Measurements from ENCODE around the gene HCRT.
A peak's percentile ranks its signal among the peaks of the same experiment; 100 is the strongest.
"Not testable (repeated sequence)": the region's sequence is repeated elsewhere in the genome, so short reads cannot be mapped to it uniquely, and the experiment has no call there.

The HCRT gene

GRCh38 chr17:42193969-42194899, 9.0 kb upstream of the HCRT start, which contains the start of gene GHDC:
GHDC (minus strand) TSS chr17:42194494; CDS start chr17:42193581, 913 bp downstream.
- peak within 1 kb of the TSS; percentile 60 for H3K9ac ChIP-seq (ENCODE audit: low read depth, low read length)
- no peaks in the 10 kb centered on the region for H3K27me3 ChIP-seq (ENCODE audit: insufficient read depth, low read length)
- no peaks in the 10 kb centered on the region for H3K36me3 ChIP-seq (ENCODE audit: insufficient read depth, low read depth, low read length)
- no peak within 1 kb of the TSS for H3K27ac ChIP-seq (ENCODE audit: low read length)
- no peaks in the 10 kb centered on the region for H3K9me3 ChIP-seq (ENCODE audit: insufficient read depth, low read depth, low read length)
- peak within 1 kb of the TSS; percentile 57 for H3K4me3 ChIP-seq (ENCODE audit: low read length)
- no peaks in the 10 kb centered on the region; the same call in 1 of the 2 replicates for H3K4me1 ChIP-seq (ENCODE audit: insufficient read depth, low read length)

GRCh38 chr17:42193216-42193968, 8.1 kb upstream of the HCRT start:
- Histone ChIP-seq H3K9me3 (ENCODE audit: insufficient read depth, low read depth, low read length) (no peaks in the 10 kb centered on the region), H3K27ac (ENCODE audit: low read length) (no peak overlapping the region), H3K36me3 (ENCODE audit: insufficient read depth, low read depth, low read length) (no peaks in the 10 kb centered on the region), H3K9ac (ENCODE audit: low read depth, low read length) (peak overlapping the region; percentile 60; the same call in 1 of the 2 replicates), H3K4me3 (ENCODE audit: low read length) (no peak overlapping the region; the same call in 1 of the 2 replicates), H3K27me3 (ENCODE audit: insufficient read depth, low read length) (no peaks in the 10 kb centered on the region), H3K4me1 (ENCODE audit: insufficient read depth, low read length) (no peaks in the 10 kb centered on the region; the same call in 1 of the 2 replicates)

- no peak overlapping the region for H3K9ac ChIP-seq (ENCODE audit: low read depth, low read length)
Observed at GRCh38 chr17:42192189-42193126, 7.2 kb upstream of the HCRT start.

GRCh38 chr17:42191275-42191608, 6.0 kb upstream of the HCRT start:
- Histone ChIP-seq H3K4me3 (ENCODE audit: low read length) (no peak overlapping the region), H3K36me3 (ENCODE audit: insufficient read depth, low read depth, low read length) (no peaks in the 10 kb centered on the region), H3K9ac (ENCODE audit: low read depth, low read length) (no peak overlapping the region), H3K27ac (ENCODE audit: low read length) (no peak overlapping the region), H3K4me1 (ENCODE audit: insufficient read depth, low read length) (no peaks in the 10 kb centered on the region; the same call in 1 of the 2 replicates), H3K27me3 (ENCODE audit: insufficient read depth, low read length) (no peaks in the 10 kb centered on the region), H3K9me3 (ENCODE audit: insufficient read depth, low read depth, low read length) (no peaks in the 10 kb centered on the region)

More at GRCh38 chr17:42192189-42193126, 7.2 kb upstream of the HCRT start:
- no peaks in the 10 kb centered on the region; the same call in 1 of the 2 replicates for H3K4me1 ChIP-seq (ENCODE audit: insufficient read depth, low read length)
- H3K27me3 ChIP-seq (ENCODE audit: insufficient read depth, low read length): no peaks in the 10 kb centered on the region
- no peaks in the 10 kb centered on the region for H3K36me3 ChIP-seq (ENCODE audit: insufficient read depth, low read depth, low read length)
- no peak overlapping the region for H3K27ac ChIP-seq (ENCODE audit: low read length)
- H3K9me3 ChIP-seq (ENCODE audit: insufficient read depth, low read depth, low read length): no peaks in the 10 kb centered on the region
- no peak overlapping the region for H3K4me3 ChIP-seq (ENCODE audit: low read length)

GRCh38 chr17:42190491-42191274, 5.4 kb upstream of the HCRT start:
- H3K4me1 ChIP-seq (ENCODE audit: insufficient read depth, low read length): no peaks in the 10 kb centered on the region; the same call in 1 of the 2 replicates

GRCh38 chr17:42189651-42189965, 4.4 kb upstream of the HCRT start:
- Histone ChIP-seq H3K4me1 (ENCODE audit: insufficient read depth, low read length) (no peaks in the 10 kb centered on the region; the same call in 1 of the 2 replicates), H3K36me3 (ENCODE audit: insufficient read depth, low read depth, low read length) (no peaks in the 10 kb centered on the region), H3K27ac (ENCODE audit: low read length) (no peak overlapping the region), H3K4me3 (ENCODE audit: low read length) (no peak overlapping the region), H3K27me3 (ENCODE audit: insufficient read depth, low read length) (peaks cover 16% of the 10 kb centered on the region), H3K9me3 (ENCODE audit: insufficient read depth, low read depth, low read length) (no peaks in the 10 kb centered on the region), H3K9ac (ENCODE audit: low read depth, low read length) (no peak overlapping the region)

More at GRCh38 chr17:42190491-42191274, 5.4 kb upstream of the HCRT start:
- Histone ChIP-seq H3K4me3 (ENCODE audit: low read length) (no peak overlapping the region), H3K27me3 (ENCODE audit: insufficient read depth, low read length) (peaks cover 5% of the 10 kb centered on the region), H3K36me3 (ENCODE audit: insufficient read depth, low read depth, low read length) (no peaks in the 10 kb centered on the region), H3K9me3 (ENCODE audit: insufficient read depth, low read depth, low read length) (no peaks in the 10 kb centered on the region), H3K9ac (ENCODE audit: low read depth, low read length) (no peak overlapping the region), H3K27ac (ENCODE audit: low read length) (no peak overlapping the region)

GRCh38 chr17:42188749-42189650, 3.7 kb upstream of the HCRT start:
- Histone ChIP-seq H3K9ac (ENCODE audit: low read depth, low read length) (no peak overlapping the region), H3K4me1 (ENCODE audit: insufficient read depth, low read length) (no peaks in the 10 kb centered on the region; the same call in 1 of the 2 replicates), H3K9me3 (ENCODE audit: insufficient read depth, low read depth, low read length) (no peaks in the 10 kb centered on the region), H3K36me3 (ENCODE audit: insufficient read depth, low read depth, low read length) (no peaks in the 10 kb centered on the region), H3K4me3 (ENCODE audit: low read length) (no peak overlapping the region), H3K27me3 (ENCODE audit: insufficient read depth, low read length) (peaks cover 21% of the 10 kb centered on the region), H3K27ac (ENCODE audit: low read length) (no peak overlapping the region)

- no peaks in the 10 kb centered on the region for H3K4me1 ChIP-seq (ENCODE audit: insufficient read depth, low read length)
- no peak overlapping the region for H3K9ac ChIP-seq (ENCODE audit: low read depth, low read length)
- H3K9me3 ChIP-seq (ENCODE audit: insufficient read depth, low read depth, low read length): no peaks in the 10 kb centered on the region
- H3K4me3 ChIP-seq (ENCODE audit: low read length): no peak overlapping the region
- H3K36me3 ChIP-seq (ENCODE audit: insufficient read depth, low read depth, low read length): no peaks in the 10 kb centered on the region
- no peak overlapping the region for H3K27ac ChIP-seq (ENCODE audit: low read length)
- peaks cover 33% of the 10 kb centered on the region for H3K27me3 ChIP-seq (ENCODE audit: insufficient read depth, low read length)
Observed at GRCh38 chr17:42187833-42188232, 2.6 kb upstream of the HCRT start.

GRCh38 chr17:42186191-42186590, 939 bp upstream of the HCRT start:
- H3K9ac ChIP-seq (ENCODE audit: low read depth, low read length); H3K4me3 ChIP-seq (ENCODE audit: low read length); H3K36me3 ChIP-seq (ENCODE audit: insufficient read depth, low read depth, low read length); H3K9me3 ChIP-seq (ENCODE audit: insufficient read depth, low read depth, low read length); H3K27ac ChIP-seq (ENCODE audit: low read length); H3K4me1 ChIP-seq (ENCODE audit: insufficient read depth, low read length): not testable (repeated sequence)
- H3K27me3 ChIP-seq (ENCODE audit: insufficient read depth, low read length): peaks cover 49% of the 10 kb centered on the region

- Histone ChIP-seq H3K36me3 (ENCODE audit: insufficient read depth, low read depth, low read length) (no peaks in the 10 kb centered on the region), H3K27ac (ENCODE audit: low read length) (no peak overlapping the region), H3K9ac (ENCODE audit: low read depth, low read length) (no peak overlapping the region), H3K27me3 (ENCODE audit: insufficient read depth, low read length) (peaks cover 55% of the 10 kb centered on the region), H3K4me1 (ENCODE audit: insufficient read depth, low read length) (no peaks in the 10 kb centered on the region), H3K4me3 (ENCODE audit: low read length) (no peak overlapping the region), H3K9me3 (ENCODE audit: insufficient read depth, low read depth, low read length) (no peaks in the 10 kb centered on the region)
Observed at GRCh38 chr17:42185621-42185930, 324 bp upstream of the HCRT start.

All from iPS-20b (cell line).